NCI-H82 treated with DMSO at 0.1 percent for 48 hours (cell line): ENCODE results near the gene GPR75.
"Not testable (repeated sequence)": the region's sequence is repeated elsewhere in the genome, so short reads cannot be mapped to it uniquely, and the experiment has no call there.

Experiments
- DNase-seq: peaks from one replicate; lab custom pipeline; 2025; ENCODE audit not compliant: unreplicated experiment; lab: John Stamatoyannopoulos, UW

GPR75 gene

GRCh38 chr2:53854678-53855077 lies 5.1 kb downstream of the GPR75 start:
- DNase-seq = no peak

GRCh38 chr2:53852532-53852931 lies 7.2 kb downstream of the GPR75 start:
- no peak for DNase-seq

GRCh38 chr2:53851052-53851757 lies 8.6 kb downstream of the GPR75 start:
- DNase-seq = not testable (repeated sequence)

GRCh38 chr2:53848062-53848461 lies 11.7 kb downstream of the GPR75 start:
- DNase-seq = no peak

GRCh38 chr2:53843595-53843994 lies 16.2 kb downstream of the GPR75 start:
- no peak for DNase-seq

- DNase-seq = no peak
Measured at GRCh38 chr2:53842891-53843290, 16.9 kb downstream of the GPR75 start.

GRCh38 chr2:53841651-53842050 lies 18.1 kb downstream of the GPR75 start:
- not testable (repeated sequence) for DNase-seq

- no peak for DNase-seq
Measured at GRCh38 chr2:53840580-53840979, 19.2 kb downstream of the GPR75 start.

- not testable (repeated sequence) for DNase-seq
Measured at GRCh38 chr2:53829980-53830290, 29.8 kb downstream of the GPR75 start.

- no peak for DNase-seq
Measured at GRCh38 chr2:53829273-53829979, 30.3 kb downstream of the GPR75 start.

- DNase-seq = no peak
Measured at GRCh38 chr2:53828331-53828730, 31.4 kb downstream of the GPR75 start.

GRCh38 chr2:53827398-53828175 lies 32.2 kb downstream of the GPR75 start:
- DNase-seq = no peak

- DNase-seq = no peak
Measured at GRCh38 chr2:53826587-53827397, 33.0 kb downstream of the GPR75 start.

- DNase-seq = no peak
Measured at GRCh38 chr2:53826030-53826410, 33.7 kb downstream of the GPR75 start.

GRCh38 chr2:53823639-53824038 lies 36.1 kb downstream of the GPR75 start:
- DNase-seq = not testable (repeated sequence)

GRCh38 chr2:53821810-53822209 lies 38.0 kb downstream of the GPR75 start:
- no peak for DNase-seq

- no peak for DNase-seq
Measured at GRCh38 chr2:53820711-53821110, 39.1 kb downstream of the GPR75 start.

GRCh38 chr2:53820048-53820447 lies 39.7 kb downstream of the GPR75 start:
- DNase-seq = no peak

- no peak for DNase-seq
Measured at GRCh38 chr2:53819634-53820033, 40.1 kb downstream of the GPR75 start.

GRCh38 chr2:53818854-53819435 lies 40.8 kb downstream of the GPR75 start:
- no peak for DNase-seq

- no peak for DNase-seq
Measured at GRCh38 chr2:53813151-53813550, 46.6 kb downstream of the GPR75 start.
